Breast epithelium (tissue), 3 donors: ENCODE measurements around the gene CHRNB2.

ENCODE experiments used
- CTCF ChIP-seq, 3 donors: fragments of 450-650 bp; IDR thresholded peaks; one replicate each; pipeline ENCODE4 v1.5.1; 2016 to 2017; ENCODE audit warnings: antibody characterized with exemption in 3 of 3, mild to moderate bottlenecking in 3 of 3, moderate library complexity in 3 of 3
- POLR2A ChIP-seq: fragments of 450-650 bp; IDR thresholded peaks from one replicate; pipeline ENCODE4 v1.6.1; 2016; ENCODE audit warnings: antibody characterized with exemption, mild to moderate bottlenecking, moderate library complexity
- POLR2AphosphoS5 ChIP-seq, 3 donors: sonication (generic); formaldehyde crosslinking; IDR thresholded peaks; one replicate each; pipeline ENCODE4 v1.6.1; 2017; ENCODE audit warnings: antibody characterized with exemption in 3 of 3

- TF ChIP-seq CTCF (IDR thresholded peaks at IDR 0.05), result no peak
- no peak for TF ChIP-seq POLR2A
- no peak for TF ChIP-seq POLR2AphosphoS5 (IDR thresholded peaks at IDR 0.05)
These were observed 23.6 kb downstream of the CHRNB2 start for GRCh38 chr1:154591206-154591605.
